Subcutaneous adipose tissue (tissue), 4 donors: Measurements from ENCODE around the gene MRPL27. TPM values are rescaled to one million over a fixed set of nuclear protein-coding genes. Genes with fewer than 3 reads are reported as not detected.

Experiments used
- small RNA-seq: library from RNA; depleted of rRNA; stranded (forward); fragments of <200 nt; gene quantifications from one replicate; pipeline ENCODE3, GENCODE V24; 2016
- total RNA-seq, 4 donors: library from RNA; depleted of rRNA; stranded (reverse); fragments of >200 nt; gene quantifications; one replicate each; pipeline ENCODE4 v1.1.0, GENCODE V29; 2016
- TF ChIP-seq, protein P1 (sequence below): fragments of 450-650 bp; IDR thresholded peaks from one replicate; pipeline ENCODE4 v1.5.1; 2016; ENCODE audit warnings: low read depth, mild to moderate bottlenecking, control low read depth, antibody characterized with exemption, moderate library complexity

The MRPL27 gene
- total RNA-seq, 4 donors from 2014 or later = 42.2 to 88.7 (median 48.1) TPM

DNA sequence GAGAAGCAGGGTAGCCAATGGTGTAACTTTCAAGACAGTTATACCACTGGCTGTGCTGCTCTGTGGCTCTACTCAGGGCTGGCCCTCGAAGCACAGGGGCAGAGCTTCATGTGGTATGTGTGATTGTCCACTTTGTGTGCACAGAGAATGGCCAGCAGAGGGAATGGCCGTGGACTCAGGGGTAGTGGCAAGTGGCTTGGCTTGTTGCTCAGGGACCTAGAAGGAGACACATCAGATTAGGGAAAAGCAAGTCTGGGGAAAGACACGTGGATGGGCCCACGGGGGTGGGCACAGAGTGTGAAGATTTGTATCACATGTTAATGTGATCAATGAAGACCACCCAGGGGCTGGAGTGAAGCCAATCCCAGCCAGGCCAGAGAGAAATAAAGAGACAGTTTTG is 47.1 kb downstream of the MRPL27 start:
- TF ChIP-seq, protein P1, sequence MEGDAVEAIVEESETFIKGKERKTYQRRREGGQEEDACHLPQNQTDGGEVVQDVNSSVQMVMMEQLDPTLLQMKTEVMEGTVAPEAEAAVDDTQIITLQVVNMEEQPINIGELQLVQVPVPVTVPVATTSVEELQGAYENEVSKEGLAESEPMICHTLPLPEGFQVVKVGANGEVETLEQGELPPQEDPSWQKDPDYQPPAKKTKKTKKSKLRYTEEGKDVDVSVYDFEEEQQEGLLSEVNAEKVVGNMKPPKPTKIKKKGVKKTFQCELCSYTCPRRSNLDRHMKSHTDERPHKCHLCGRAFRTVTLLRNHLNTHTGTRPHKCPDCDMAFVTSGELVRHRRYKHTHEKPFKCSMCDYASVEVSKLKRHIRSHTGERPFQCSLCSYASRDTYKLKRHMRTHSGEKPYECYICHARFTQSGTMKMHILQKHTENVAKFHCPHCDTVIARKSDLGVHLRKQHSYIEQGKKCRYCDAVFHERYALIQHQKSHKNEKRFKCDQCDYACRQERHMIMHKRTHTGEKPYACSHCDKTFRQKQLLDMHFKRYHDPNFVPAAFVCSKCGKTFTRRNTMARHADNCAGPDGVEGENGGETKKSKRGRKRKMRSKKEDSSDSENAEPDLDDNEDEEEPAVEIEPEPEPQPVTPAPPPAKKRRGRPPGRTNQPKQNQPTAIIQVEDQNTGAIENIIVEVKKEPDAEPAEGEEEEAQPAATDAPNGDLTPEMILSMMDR = no peak

DNA sequence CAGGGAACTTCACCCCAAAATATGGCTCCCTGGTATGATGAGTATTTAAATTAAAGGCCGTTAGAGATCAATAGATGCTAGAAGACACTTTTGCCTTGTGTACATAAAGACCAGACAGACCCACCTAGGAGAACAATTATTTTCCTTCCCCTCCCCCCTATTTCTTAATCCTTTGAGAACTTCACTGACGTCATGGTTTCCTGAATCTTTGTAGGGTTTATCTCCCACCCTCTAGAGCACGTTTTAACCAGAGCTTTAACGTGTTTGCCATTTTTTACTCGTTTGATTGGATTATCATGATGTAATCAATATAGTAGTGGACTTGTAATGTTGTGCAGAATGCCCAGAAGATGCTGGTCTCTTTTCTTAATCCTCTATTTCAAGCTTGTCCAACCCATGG is 49.9 kb downstream of the MRPL27 start:
- TF ChIP-seq, protein P1 = no peak

DNA sequence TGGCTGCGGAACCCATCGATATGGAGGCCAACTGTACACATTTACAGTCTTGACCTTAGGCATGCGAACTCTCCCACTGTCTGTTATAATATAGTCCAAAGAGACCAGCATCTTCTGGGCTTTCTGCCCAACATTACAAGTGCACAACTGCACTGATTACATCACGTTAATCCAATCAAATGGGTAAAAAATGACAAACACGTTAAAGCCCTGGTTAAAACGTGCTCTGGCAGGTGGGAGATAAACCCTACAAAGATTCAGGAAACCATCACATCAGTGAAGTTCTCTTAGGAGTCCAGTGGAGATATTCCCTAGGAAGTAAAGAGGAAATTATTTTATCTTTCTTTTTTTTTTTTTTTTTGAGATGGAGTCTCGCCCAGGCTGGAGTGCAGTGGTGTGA is 50.7 kb downstream of the MRPL27 start:
- TF ChIP-seq, protein P1 = no peak

DNA sequence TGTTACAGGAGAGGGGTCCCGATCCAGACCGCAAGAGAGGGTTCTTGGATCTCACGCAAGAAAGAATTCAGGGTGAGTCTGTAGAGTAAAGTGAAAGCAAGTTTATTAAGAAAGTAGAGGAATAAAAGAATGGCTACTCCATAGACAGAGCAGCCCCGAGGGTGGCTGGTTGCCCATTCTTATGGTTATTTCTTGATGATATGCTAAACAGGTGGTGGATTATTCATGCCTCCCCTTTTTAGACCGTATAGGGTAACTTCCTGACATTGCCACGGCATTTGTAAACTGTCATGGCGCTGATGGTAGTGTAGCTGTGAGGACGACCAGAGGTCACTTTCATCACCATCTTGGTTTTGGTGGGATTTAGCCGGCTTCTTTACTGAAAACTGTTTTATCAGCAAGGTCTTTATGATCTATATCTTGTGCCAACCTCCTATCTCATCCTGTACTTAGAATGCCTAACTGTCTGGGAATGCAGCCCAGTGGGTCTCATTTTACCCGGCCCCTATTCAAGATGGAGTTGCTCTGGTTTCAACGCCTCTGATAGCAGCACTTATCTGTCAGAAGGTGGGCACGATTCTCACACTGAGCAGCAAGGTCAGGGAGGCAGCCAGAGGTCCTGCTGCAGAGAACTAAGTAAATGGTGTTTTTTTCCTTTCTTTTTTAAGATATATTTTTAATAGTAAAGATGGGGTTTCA is 53.5 kb downstream of the MRPL27 start:
- TF ChIP-seq, protein P1 = no peak

DNA sequence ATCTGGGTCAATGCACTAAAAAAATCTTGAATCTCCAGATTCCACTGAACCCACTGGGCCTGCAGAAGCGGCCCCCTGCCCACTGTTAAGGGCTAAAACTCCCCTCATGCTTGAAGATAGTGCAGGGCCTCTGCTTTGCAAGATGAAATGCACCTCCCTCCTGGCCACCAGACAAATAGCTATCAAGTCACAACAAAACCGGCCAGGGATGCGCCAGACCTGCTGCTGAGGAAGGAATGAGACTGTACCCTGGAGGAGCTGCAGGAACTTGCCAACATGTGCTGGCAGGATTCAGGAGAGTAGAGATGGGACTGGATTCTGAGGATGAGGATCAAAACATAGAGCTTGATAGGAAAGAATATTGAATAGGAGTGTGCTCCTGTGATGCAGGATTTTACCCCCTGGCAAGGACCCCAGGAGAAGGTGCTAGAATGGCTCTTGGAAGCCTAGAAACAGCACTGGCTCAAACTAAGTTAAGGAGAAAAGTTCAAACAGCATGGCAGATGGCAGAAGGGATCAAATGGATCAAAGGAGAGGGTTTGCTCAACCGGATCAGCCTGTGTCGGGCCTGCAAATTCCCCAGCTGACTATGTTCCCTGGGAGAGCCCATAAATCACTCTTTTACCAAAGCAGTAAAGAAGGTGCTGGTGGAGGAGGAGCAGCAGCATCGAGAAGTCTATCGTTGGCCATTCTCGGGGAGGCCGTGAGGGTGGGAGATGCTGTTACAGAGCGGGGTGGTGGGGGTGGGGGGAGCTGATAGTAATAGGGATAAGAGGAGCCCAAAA is 54.3 kb downstream of the MRPL27 start:
- TF ChIP-seq, protein P1 = no peak

Small RNAs within 50 kb of the gene (small RNA-seq; reads per million reads assigned to genes)
- 0.49 reads per million for gene RF00019

Other genes with a start within 250 kb of the MRPL27 start
- under 1 TPM in 3 of 4 donors, not detected in 1; 0.33 to 0.38 (median 0.34) TPM for gene SAMD14, start 243.0 kb downstream of the MRPL27 start, total RNA-seq
- gene PPP1R9B, start 222.5 kb downstream of the MRPL27 start, total RNA-seq = 10 to 100 TPM; 14.0 to 29.2 (median 20.0) TPM
- 1 to 10 TPM in 1 of 4 donors, not detected in 3; 4.4 TPM for gene SGCA, start 207.2 kb downstream of the MRPL27 start, total RNA-seq
- 100 to 1,000 TPM in 1 of 4 donors, 10 to 100 TPM in 3; 14.3 to 109 (median 36.6) TPM for gene COL1A1, start 171.6 kb downstream of the MRPL27 start, total RNA-seq
- gene TMEM92, start 98.7 kb downstream of the MRPL27 start, total RNA-seq = not detected
- 10 to 100 TPM in 3 of 4 donors, 1 to 10 TPM in 1; 7.2 to 28.8 (median 12.5) TPM for gene XYLT2, start 27.1 kb downstream of the MRPL27 start, total RNA-seq
- 1 to 10 TPM in 2 of 4 donors, under 1 TPM in 1, not detected in 1; 0.88 to 1.3 (median 1.2) TPM for gene EME1, start within 50 bp of the MRPL27 start, total RNA-seq
- 10 to 100 TPM; 36.5 to 91.5 (median 38.2) TPM for gene LRRC59, start 24.3 kb upstream of the MRPL27 start, total RNA-seq
- gene ACSF2, start 53.0 kb upstream of the MRPL27 start, total RNA-seq = 10 to 100 TPM; 31.3 to 63.1 (median 42.2) TPM
- not detected for gene CHAD, start 95.7 kb upstream of the MRPL27 start, total RNA-seq
- 10 to 100 TPM; 19.9 to 29.9 (median 28.6) TPM for gene RSAD1, start 105.7 kb upstream of the MRPL27 start, total RNA-seq
- 1 to 10 TPM in 2 of 4 donors, not detected in 2; 1.3 to 1.8 TPM for gene MYCBPAP, start 135.3 kb upstream of the MRPL27 start, total RNA-seq
- gene EPN3, start 159.6 kb upstream of the MRPL27 start, total RNA-seq = not detected
- gene SPATA20, start 174.0 kb upstream of the MRPL27 start, total RNA-seq = 10 to 100 TPM; 24.5 to 64.0 (median 48.9) TPM
- gene CACNA1G, start 187.5 kb upstream of the MRPL27 start, total RNA-seq = under 1 TPM in 2 of 4 donors, not detected in 2; 0.17 to 0.44 TPM